Thyroid gland (tissue), 4 donors: ENCODE data around the gene ERVFRD-1.

ENCODE experiments used
- CTCF ChIP-seq, 6 experiments: fragments of 200-600 bp in 3 of 6; fragments of 450-650 bp in 3 of 6; sonication (generic) in 3 of 6; IDR thresholded peaks; one replicate each; pipeline ENCODE4 v1.5.1; 2016 to 2019; ENCODE audit warnings: antibody characterized with exemption in 6 of 6, mild to moderate bottlenecking in 2 of 6, inconsistent platforms in 1 of 6, moderate library complexity in 1 of 6
- POLR2A ChIP-seq, 2 donors: fragments of 450-650 bp; IDR thresholded peaks; one replicate each; pipeline ENCODE4 v1.6.1; 2017; ENCODE audit warnings: antibody characterized with exemption in 2 of 2, mild to moderate bottlenecking in 2 of 2, moderate library complexity in 1 of 2

DNA sequence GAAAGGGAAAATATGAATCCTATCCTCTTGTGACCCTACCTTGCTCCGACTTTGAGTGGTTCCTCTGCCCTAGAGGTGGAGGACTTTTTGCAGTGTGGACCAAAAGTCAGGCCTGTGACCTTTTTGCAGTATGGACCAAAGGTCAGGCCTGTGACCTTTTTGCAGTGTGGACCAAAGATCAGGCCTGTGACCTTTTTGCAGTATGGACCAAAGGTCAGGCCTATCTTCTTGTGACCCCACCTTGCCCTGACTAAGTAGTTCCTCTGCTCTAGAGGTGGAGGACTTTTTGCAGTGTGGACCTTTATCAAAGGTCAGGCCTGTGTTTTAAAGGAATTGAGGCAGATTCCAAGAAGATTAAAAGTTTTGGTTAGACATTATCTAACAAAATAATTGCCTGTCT lies 10.9 kb upstream of the ERVFRD-1 start:
- no peak for TF ChIP-seq POLR2A (IDR thresholded peaks at IDR 0.05)
- TF ChIP-seq CTCF (IDR thresholded peaks at IDR 0.05), result no peak
